ENCODE measurements around the gene GTF3C5. TPM values are rescaled to one million over a fixed set of nuclear protein-coding genes. Genes with fewer than 3 reads are reported as not detected.
A peak's percentile ranks its signal among the peaks of the same experiment; 100 is the strongest.

Gene GTF3C5
- total and polyA plus RNA-seq, 9 of the 15 experiments (the other 6 are each of a cell fraction or from before 2014, with no cell fraction given), result 3.8 to 118 (median 83.7) TPM

DNA sequence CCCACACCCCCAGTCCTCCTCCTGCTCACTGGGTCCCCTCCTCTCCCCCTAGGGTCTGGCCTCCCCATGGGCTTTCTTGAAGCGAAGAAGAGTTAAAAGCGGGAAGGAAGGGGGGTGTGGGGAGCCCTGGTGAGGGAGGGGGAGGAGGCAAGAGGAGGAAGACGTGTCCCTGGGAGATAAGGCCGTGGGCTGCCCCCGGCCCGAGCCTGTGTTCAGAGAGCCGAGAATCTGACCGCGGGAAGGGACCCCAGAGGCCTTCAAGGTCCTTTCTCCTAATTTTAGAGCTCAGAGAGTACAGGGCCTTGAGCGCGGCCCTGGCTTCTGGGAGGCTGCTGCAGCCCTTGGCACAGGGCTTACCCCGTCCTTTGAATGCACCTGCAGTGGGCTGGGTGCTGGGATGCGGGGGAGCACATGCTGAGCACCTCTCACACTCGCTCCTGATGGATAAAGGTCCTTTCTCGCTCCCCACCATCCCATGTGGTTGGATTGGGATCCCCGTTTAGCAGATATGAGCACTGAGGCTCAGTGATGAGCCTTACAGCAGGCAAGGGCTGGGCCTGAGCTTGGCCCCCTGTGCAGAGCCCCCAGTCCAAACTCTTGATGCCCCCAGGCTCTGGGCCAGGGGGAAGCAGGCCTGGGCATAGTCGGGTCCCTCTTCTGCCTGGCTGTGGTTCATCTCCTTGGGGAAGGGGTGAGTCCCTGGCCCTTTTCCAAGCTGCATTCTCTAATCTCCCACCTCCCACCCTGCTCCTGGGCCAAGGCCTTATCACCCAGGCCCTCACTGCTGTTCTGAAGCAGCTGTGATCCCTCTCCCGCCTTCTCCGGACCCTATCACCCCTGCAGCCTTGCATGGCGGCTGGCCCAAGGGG lies 46.4 kb upstream of the GTF3C5 start (continued):
- TF ChIP-seq KDM5B (IDR thresholded peaks at IDR 0.05; ENCODE audit: insufficient replicate concordance, low read depth, low read length), result no peak
- TF ChIP-seq POLR2G (IDR thresholded peaks at IDR 0.05; ENCODE audit: low read depth, low read length), result peak; percentile 9
- TF ChIP-seq CC2D1A (IDR thresholded peaks at IDR 0.05), result peak; percentile 50; the same call in 1 of the 2 replicates
- 0 out of 2 replicates have a peak, but pooled peaks have one; percentile 17 for TF ChIP-seq ETV5 (CRISPR knock-in tag; IDR thresholded peaks at IDR 0.05; ENCODE audit: low read depth)
- TF ChIP-seq LEF1 (IDR thresholded peaks at IDR 0.05), result peak; percentile 53
- peak; percentile 58; the same call in 1 of the 2 replicates for TF ChIP-seq MTA1 (IDR thresholded peaks at IDR 0.05; ENCODE audit: borderline replicate concordance)
- TF ChIP-seq CCNT2 (IDR thresholded peaks at IDR 0.05; ENCODE audit: borderline replicate concordance, extremely low read depth, insufficient read length, low read depth, low read length), result peak; percentile 75
- no peak for TF ChIP-seq ID3 (CRISPR knock-in tag; IDR thresholded peaks at IDR 0.05)
- TF ChIP-seq ID3 (tag; IDR thresholded peaks at IDR 0.05), result peak; percentile 58; the same call in 1 of the 2 replicates
- peak; percentile 74 for TF ChIP-seq MYNN (IDR thresholded peaks at IDR 0.05)
- TF ChIP-seq MYNN (CRISPR knock-in tag; IDR thresholded peaks at IDR 0.05), result no peak
- TF ChIP-seq PHB2 (IDR thresholded peaks at IDR 0.05; ENCODE audit: low read depth), result peak; percentile 73; the same call in 1 of the 2 replicates
- TF ChIP-seq, protein P1, sequence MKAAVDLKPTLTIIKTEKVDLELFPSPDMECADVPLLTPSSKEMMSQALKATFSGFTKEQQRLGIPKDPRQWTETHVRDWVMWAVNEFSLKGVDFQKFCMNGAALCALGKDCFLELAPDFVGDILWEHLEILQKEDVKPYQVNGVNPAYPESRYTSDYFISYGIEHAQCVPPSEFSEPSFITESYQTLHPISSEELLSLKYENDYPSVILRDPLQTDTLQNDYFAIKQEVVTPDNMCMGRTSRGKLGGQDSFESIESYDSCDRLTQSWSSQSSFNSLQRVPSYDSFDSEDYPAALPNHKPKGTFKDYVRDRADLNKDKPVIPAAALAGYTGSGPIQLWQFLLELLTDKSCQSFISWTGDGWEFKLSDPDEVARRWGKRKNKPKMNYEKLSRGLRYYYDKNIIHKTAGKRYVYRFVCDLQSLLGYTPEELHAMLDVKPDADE (conservative IDR thresholded peaks at IDR 0.05; ENCODE audit: control insufficient read depth, low read depth, low read length), result peak; percentile 70
- 0 out of 2 replicates have a peak, but pooled peaks have one; percentile 32 for TF ChIP-seq RHOXF2B (CRISPR knock-in tag; conservative IDR thresholded peaks at IDR 0.05)
- TF ChIP-seq FOSL1 (tag; conservative IDR thresholded peaks at IDR 0.05), result 0 out of 2 replicates have a peak, but pooled peaks have one; percentile 17
- TF ChIP-seq MECOM (CRISPR knock-in tag; IDR thresholded peaks at IDR 0.05), result 0 out of 2 replicates have a peak, but pooled peaks have one; percentile 41
- no peak for TF ChIP-seq ARID3A (IDR thresholded peaks at IDR 0.05; ENCODE audit: borderline replicate concordance, low read depth, low read length)
- TF ChIP-seq, protein P2, sequence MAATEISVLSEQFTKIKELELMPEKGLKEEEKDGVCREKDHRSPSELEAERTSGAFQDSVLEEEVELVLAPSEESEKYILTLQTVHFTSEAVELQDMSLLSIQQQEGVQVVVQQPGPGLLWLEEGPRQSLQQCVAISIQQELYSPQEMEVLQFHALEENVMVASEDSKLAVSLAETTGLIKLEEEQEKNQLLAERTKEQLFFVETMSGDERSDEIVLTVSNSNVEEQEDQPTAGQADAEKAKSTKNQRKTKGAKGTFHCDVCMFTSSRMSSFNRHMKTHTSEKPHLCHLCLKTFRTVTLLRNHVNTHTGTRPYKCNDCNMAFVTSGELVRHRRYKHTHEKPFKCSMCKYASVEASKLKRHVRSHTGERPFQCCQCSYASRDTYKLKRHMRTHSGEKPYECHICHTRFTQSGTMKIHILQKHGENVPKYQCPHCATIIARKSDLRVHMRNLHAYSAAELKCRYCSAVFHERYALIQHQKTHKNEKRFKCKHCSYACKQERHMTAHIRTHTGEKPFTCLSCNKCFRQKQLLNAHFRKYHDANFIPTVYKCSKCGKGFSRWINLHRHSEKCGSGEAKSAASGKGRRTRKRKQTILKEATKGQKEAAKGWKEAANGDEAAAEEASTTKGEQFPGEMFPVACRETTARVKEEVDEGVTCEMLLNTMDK (IDR thresholded peaks at IDR 0.05; ENCODE audit: borderline replicate concordance, insufficient read depth, low read depth, low read length, poor library complexity, severe bottlenecking), result no peak
- TF ChIP-seq ZNF695 (CRISPR knock-in tag; IDR thresholded peaks at IDR 0.05), result no peak
- peak; percentile 59 for TF ChIP-seq JUND (IDR thresholded peaks at IDR 0.05; ENCODE audit: borderline replicate concordance, low read depth, low read length)
- TF ChIP-seq JUND (tag; IDR thresholded peaks at IDR 0.05; ENCODE audit: borderline replicate concordance, low read depth, low read length), result peak; percentile 28; the same call in 2 of the 3 replicates
- no peak for TF ChIP-seq RB1 (IDR thresholded peaks at IDR 0.05; ENCODE audit: low read depth)
